Upper lobe of right lung (tissue), 1 donor: ENCODE results near the gene RUNX2. TPM values are rescaled to one million over a fixed set of nuclear protein-coding genes. Genes with fewer than 3 reads are reported as not detected.
A peak's percentile ranks its signal among the peaks of the same experiment; 100 is the strongest.

Source experiments
- ATAC-seq: fragments of 200-7000 bp; cut with Tn5 transposase; one replicate; pipeline ENCODE4 v1.9.1; 2020; ENCODE audit warnings: mild to moderate bottlenecking, moderate library complexity
- DNase-seq: peaks from one replicate; pipeline ENCODE4 v3.0.0-alpha.2; 2020
- H3K27ac ChIP-seq: fragments of 200-600 bp; one replicate; pipeline ENCODE4 v1.8.0; 2022
- H3K27me3 ChIP-seq: fragments of 200-600 bp; one replicate; pipeline ENCODE4 v1.8.0; 2022; ENCODE audit warnings: mild to moderate bottlenecking
- H3K36me3 ChIP-seq: fragments of 200-600 bp; one replicate; pipeline ENCODE4 v1.8.0; 2022
- H3K4me1 ChIP-seq: fragments of 200-600 bp; one replicate; pipeline ENCODE4 v1.8.0; 2022
- H3K4me3 ChIP-seq: fragments of 200-600 bp; one replicate; pipeline ENCODE4 v1.8.0; 2022; ENCODE audit warnings: mild to moderate bottlenecking
- H3K9me3 ChIP-seq: fragments of 200-600 bp; one replicate; pipeline ENCODE4 v1.8.0; 2022
- CTCF ChIP-seq: fragments of 200-600 bp; IDR thresholded peaks from one replicate; pipeline ENCODE4 v1.8.0; 2022; ENCODE audit warnings: antibody characterized with exemption
- intact Hi-C: fragments of 100-400 bp; cut with DNase I; formaldehyde crosslinking; loops from one replicate; pipeline ENCODE4 v1.11.0; 2022
- total RNA-seq: library from RNA; stranded (reverse); fragmentation: NEBNext Ultra II Directional; extraction: Animal tissue kit (Norgen Biotek cat#: 25700); gene quantifications from one replicate; pipeline ENCODE4 v1.2.1, GENCODE V29; 2021
- donor health status: DM: no; HTN: yes; CAD: no; lungs with severe emphysema.

RUNX2 gene
- total RNA-seq, 1 donor from 2014 or later, result 4.6 TPM

- DNase-seq (no peak), ATAC-seq (no peak)
- no peak for TF ChIP-seq CTCF
These were observed 139.7 kb downstream of the RUNX2 start for GRCh38 chr6:45467853-45468252.

GRCh38 chr6:45469663-45470062, 141.5 kb downstream of the RUNX2 start:
- H3K9me3 ChIP-seq, result no peaks in the 10 kb centered on the region
- H3K27ac ChIP-seq, result no peak overlapping the region
- ATAC-seq, result no peak
- no peak overlapping the region for H3K4me3 ChIP-seq
- no peaks in the 10 kb centered on the region for H3K27me3 ChIP-seq
- no peaks in the 10 kb centered on the region for H3K4me1 ChIP-seq
- TF ChIP-seq CTCF, result no peak
- intact Hi-C loops, result no loop called here
- no peak for DNase-seq
- H3K36me3 ChIP-seq, result no peaks in the 10 kb centered on the region

More at GRCh38 chr6:45467853-45468252, 139.7 kb downstream of the RUNX2 start:
- no peaks in the 10 kb centered on the region for H3K36me3 ChIP-seq
- no peaks in the 10 kb centered on the region for H3K4me1 ChIP-seq
- no peaks in the 10 kb centered on the region for H3K9me3 ChIP-seq
- no peak overlapping the region for H3K4me3 ChIP-seq
- H3K27me3 ChIP-seq, result no peaks in the 10 kb centered on the region
- intact Hi-C loops, result no loop called here
- no peak overlapping the region for H3K27ac ChIP-seq

- DNase-seq, result no peak
- no peaks in the 10 kb centered on the region for H3K27me3 ChIP-seq
- TF ChIP-seq CTCF, result no peak
- no peak overlapping the region for H3K27ac ChIP-seq
- H3K9me3 ChIP-seq, result no peaks in the 10 kb centered on the region
- no peak overlapping the region for H3K4me3 ChIP-seq
- no peaks in the 10 kb centered on the region for H3K4me1 ChIP-seq
- H3K36me3 ChIP-seq, result no peaks in the 10 kb centered on the region
- intact Hi-C loops, result no loop called here
- no peak for ATAC-seq
These were observed 142.1 kb downstream of the RUNX2 start for GRCh38 chr6:45470131-45470738.

GRCh38 chr6:45472382-45472781, 144.3 kb downstream of the RUNX2 start:
- Histone ChIP-seq H3K9me3 (no peaks in the 10 kb centered on the region), H3K36me3 (no peaks in the 10 kb centered on the region), H3K4me3 (no peak overlapping the region), H3K4me1 (no peaks in the 10 kb centered on the region), H3K27ac (no peak overlapping the region), H3K27me3 (no peaks in the 10 kb centered on the region)
- no peak for TF ChIP-seq CTCF
- DNase-seq, result no peak
- intact Hi-C loops, result no loop called here
- ATAC-seq, result peak; percentile 41

- DNase-seq, result no peak
- no peak for TF ChIP-seq CTCF
- peak; percentile 84 for ATAC-seq
- H3K27ac ChIP-seq, result no peak overlapping the region
- H3K9me3 ChIP-seq, result no peaks in the 10 kb centered on the region
- H3K4me3 ChIP-seq, result no peak overlapping the region
- H3K36me3 ChIP-seq, result no peaks in the 10 kb centered on the region
- no peaks in the 10 kb centered on the region for H3K4me1 ChIP-seq
- intact Hi-C loops, result no loop called here
- no peaks in the 10 kb centered on the region for H3K27me3 ChIP-seq
These were observed 145.2 kb downstream of the RUNX2 start for GRCh38 chr6:45473121-45473993.
